Hematopoietic multipotent progenitor cell treated with erythropoietin and hydrocortisone succinate and interleukin-3 and kit ligand, for 8 days (in vitro differentiated cells): Measurements from ENCODE around the gene MLKL.

Experiments used
- DNase-seq: peaks from one replicate; pipeline ENCODE4 v3.0.0-alpha.2; 2015

The MLKL gene

DNA sequence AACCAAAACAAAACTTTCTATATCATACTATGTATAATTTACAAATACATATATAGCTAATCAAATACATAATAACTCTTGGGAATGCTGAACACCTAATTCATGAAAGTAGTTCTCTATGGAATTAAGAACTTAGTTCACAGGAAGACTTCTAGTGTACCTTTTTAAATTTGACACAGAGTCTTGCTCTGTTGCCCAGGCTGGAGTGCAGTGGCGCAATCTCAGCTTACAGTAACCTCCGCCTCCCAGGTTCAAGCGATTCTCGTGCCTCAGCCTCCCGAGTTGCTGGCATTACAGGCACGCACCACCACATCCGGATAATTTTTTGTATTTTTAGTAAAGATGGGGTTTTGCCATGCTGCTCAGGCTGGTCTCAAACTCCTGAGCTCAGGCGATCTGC lies 58.7 kb downstream of the MLKL start:
- no peak for DNase-seq

DNA sequence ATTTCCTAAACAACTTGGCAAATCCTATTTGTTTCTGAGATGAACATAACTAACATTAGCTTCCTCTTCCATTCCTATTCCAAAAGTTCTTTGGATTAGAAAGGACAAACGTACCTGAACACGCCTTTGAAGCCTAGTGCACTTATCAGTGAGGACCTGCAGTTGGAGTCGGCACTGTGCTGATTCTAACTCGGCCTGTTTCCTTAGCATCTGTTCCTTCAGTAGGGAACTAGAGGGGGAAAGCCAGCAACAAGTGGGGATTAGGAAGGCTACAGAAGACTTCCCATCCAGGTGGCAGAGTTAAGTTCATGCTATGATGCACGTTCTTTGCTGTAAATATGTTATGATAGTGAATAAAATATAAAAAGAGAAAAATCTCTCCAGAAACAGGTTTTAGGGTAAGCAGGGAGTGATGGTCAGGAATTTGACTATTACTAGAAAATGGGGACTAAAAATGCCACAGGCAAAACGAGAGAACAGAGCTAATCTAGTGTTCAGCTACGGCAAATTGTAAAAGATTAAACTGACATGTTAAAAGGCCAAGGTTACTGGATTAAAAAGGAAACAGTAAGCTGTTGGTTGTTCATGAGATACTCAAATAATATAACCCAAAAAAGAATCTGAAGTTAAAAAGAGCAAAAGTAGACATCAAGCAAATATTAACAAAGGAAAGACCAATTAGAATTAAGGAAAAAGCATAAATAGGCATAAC lies 62.8 kb downstream of the MLKL start:
- no peak for DNase-seq

DNA sequence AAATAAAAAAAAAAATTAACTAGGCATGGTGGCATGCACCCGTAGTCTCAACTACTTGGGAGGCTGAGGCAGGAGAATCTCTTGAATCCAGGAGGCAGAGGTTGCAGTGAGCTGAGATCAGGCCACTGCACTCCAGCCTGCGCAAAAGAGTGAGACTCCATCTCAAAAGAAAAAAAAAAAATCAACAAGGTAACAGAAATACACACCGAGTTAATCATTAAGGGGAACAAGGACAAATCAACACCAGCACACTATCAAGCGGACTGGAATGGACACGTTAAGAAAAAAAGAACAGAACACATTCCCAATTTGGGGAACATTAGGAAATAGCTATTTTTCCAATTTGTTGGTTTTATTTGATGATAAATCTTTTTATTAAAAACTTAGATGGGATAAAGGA lies 65.4 kb downstream of the MLKL start:
- no peak for DNase-seq

DNA sequence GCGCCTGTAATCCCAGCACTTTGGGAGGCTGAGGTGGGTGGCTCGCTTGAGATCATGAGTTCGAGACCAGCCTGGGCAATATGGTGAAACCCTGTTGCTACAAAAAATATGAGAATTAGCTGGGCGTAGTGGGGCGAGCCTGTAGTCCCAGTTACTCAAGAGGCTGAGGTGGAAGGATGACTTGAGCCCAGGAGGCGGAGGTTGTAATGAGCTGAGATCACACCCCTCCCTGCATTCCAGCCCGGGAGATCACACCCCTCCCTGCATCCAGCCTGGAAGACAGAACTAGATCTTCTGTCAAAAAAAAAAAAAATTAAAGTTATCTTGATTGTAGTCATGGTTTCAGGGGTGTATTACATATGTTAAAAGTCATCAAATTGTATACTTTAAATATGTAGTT lies 67.0 kb downstream of the MLKL start:
- no peak for DNase-seq

DNA sequence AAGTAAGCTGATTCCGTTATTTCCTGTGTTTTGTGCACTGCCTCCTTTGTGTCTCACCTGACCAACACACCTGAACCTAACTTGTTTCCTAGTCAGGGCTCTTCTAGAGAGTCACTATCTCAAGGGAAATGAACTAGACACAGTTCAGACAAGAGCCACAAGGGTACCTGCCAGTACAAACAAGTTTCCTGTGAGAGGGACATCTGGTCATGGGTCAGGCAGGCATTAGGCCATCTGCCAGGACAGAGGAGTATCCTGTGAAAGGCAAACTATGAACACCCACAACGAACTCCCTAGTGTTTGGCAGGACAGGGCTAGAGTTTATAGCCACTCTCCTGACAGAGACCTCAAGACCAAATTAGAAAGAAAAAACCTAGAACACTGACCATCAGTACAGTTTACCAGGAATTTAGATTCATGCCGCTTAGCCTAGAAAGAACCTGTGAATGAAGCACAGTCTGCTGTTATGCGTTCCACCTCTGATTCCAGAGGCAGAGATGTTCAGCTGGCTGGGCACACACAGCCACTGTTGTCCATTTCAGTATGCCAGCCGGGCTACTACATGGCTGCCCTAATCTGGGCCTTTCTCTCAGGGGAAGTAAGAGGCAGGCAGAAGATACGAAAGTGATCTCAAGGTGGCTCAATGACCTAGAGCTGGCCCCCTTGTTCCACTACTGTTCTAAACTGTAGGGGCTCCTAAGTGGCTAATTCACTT lies 73.0 kb downstream of the MLKL start:
- DNase-seq, result no peak

DNA sequence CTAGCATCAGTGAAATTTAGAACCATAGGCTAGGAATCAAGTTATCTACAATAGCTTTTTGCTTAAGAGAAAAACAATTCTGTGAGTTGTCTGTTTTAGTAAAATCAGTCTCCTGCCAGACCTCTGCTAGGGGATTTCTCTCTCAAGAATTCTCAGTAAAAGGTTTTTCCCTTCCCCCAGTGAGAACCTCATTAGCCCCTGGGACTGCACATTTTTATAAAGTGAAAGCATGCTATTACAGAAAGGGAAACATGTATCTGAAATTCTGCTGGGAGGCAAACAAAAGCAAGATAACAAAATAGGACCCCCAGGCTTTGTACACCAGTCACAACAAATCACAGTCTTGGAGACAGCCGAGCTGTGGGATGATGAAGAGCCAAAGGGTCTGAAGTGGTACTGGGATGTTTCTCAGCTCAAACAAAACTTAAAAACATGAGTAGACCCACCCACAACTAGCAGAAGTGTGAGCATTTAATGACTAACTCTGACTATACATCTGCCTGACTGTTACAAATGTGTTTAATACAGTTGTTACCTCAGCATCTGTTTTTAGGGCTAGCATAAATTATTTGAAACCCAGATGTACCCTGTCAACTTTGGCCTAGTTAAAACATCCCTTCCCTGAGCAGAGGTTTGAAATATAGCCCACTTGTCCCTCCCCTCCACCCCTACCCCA lies 73.8 kb downstream of the MLKL start:
- DNase-seq, result no peak

DNA sequence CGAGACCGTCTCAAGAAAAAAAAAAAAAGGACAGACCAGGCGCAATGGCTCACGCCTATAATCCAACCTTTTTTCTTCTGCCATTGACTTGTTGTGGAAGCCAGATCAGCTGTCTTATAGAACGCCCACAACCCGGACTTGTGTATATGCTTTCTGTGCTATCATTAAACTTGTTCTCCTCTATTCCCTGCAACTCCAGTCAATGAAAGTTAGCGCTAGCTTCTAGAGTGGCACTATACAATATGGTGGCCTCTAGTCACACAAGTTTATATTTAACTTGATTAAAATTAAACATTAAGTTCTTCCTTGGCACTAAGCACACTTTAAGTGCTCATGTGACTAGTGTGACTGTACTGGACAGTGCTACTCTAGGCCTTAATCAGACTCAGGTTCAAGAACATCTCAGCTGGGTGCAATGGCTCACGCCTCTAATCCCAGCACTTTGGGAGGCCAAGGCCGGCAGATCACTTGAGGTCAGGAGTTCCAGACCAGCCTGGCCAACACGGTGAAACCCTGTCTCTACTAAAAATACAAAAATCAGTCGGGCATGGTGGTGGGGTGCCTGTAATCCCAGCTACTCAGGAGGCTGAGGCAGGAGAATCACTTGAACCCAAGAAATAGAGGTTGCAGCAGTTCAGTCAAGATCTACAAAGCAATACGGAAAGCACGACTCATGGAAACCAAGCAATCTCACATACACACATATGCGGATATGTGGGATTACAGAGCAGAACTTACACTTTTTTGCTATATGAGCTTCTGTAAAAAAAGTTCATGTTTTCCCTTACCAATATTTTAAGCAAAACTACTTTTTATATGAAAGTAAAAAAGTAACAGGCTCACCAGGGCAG lies 74.9 kb downstream of the MLKL start:
- DNase-seq, result no peak

DNA sequence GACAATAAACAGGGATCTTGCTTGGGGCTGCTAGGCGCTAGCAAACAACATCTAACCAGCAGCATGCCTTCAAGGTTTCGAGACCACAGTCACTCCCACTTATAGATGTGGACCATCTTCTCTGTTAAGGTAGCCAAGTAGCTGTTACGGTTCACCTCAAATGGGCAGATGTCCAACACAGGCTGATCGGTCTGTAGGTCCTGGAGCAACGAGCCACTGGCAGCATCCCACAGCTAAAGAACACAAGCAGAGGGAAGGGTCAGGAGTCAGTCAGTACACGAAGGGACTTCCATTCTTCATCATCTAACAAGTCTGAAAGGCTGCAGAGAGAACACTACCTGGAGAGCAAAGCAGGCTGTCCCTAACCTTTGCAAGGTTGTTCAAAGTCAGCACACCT lies 76.8 kb downstream of the MLKL start:
- DNase-seq, result no peak

DNA sequence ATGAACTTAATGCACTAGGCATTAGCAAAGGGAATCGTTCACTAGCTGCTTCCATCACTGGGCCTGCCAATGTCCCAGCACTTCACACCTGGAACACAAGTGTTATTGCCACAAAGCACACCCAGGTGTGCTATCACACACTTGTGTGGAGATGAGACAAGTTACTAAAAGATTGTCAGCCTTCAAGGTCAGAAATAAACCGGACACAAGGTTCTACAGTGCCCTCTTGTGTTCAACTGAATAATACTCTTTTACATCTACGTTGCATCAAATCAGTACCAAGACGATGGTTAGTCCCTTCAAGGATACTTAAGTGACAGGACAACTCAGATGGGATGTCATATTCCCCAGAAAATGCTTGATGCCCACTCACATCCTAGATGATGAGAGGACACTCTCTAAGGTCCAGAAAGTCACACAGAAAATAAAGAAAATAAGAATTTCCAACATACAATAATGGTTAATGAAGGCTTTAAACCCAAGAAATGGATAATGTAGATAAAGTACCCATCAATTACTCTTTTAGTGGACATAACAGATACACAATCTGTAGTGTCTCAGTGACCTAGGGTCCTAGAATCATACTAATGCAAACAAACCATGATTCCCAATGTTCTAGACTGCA lies 77.3 kb downstream of the MLKL start:
- DNase-seq, result peak; percentile 61

DNA sequence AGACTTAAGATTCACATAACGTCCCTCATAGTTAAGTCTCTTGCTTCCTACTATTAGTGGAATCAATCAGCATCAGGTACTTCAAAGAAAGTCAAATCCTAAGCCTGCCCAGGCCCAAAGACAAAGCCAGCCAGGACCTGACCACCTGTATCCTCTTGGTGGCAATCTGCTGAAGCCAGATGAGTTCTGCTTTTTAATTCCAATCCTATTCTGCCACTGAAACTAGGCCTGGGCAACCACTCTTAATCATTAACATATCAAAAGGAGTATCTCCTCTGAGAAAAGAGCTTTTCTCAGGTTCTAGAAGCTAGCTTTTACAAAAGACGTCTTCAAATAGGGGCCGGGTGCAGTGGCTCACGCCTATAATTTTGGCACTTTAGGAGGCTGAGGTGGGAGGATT lies 78.7 kb downstream of the MLKL start:
- DNase-seq, result no peak
